Ecto neural progenitor cell (in vitro differentiated cells): Measurements from ENCODE around the gene RASA4.
"Not testable (repeated sequence)": the region's sequence is repeated elsewhere in the genome, so short reads cannot be mapped to it uniquely, and the experiment has no call there.

ENCODE experiments used
- DNase-seq: peaks from one replicate; pipeline ENCODE4 v3.0.0-alpha.2; 2018; ENCODE audit warnings: low spot score

RASA4 gene

GRCh38 chr7:102616507-102617125 is at the start of gene RASA4:
Gene RASA4 (minus strand): TSS chr7:102616756. CDS start chr7:102616689, 67 bp downstream.
- peak; percentile 57 for DNase-seq

GRCh38 chr7:102664765-102665164 is 48.2 kb upstream of the RASA4 start:
- DNase-seq = not testable (repeated sequence)

DNA sequence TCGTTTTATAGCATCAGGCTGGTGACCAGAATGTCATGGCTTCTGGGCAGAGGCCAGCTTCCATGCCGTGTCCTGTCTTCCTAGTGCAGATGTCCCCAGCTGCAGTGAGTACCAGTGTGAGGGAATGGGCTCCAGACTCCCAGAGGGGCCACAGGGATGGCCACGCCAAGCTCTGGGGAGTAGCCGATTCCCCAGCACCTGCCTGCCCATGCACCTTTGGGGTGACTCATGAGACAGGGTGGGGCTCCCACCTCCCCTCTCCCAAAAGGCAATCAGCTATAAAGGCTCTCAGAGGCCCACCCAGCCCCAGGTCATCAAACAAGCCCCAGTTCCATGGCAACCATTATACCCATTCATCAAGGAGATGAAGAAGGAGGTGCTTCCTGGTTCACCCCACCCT is 33.4 kb upstream of the RASA4 start, which contains the start of gene SPDYE2B:
SPDYE2B (plus strand) TSS at position 396 of the 400 bp plus-strand sequence. CDS start 2,030 bp downstream, outside the sequence.
- DNase-seq = not testable (repeated sequence)

DNA sequence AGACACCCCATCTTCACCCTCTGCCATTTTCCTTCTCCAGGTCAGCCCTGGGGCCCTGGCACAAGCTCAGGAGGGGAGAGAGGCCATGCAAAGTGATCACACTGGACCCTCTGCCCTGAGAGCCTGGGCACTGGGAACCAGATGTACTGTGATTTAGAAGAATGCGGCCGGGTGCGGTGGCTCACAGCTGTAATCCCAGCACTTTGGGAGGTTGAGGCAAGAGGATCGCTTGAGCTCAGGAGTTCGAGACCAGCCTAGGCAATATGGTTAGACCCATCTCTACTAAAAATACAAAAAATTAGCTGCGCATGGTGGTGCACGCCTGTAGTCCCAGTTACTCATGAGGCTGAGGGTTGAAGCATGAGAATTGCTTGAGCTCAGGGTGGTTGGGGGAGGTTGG is 31.3 kb upstream of the RASA4 start:
- DNase-seq = not testable (repeated sequence)

- DNase-seq = not testable (repeated sequence)
Observed at GRCh38 chr7:102643404-102643803, 26.8 kb upstream of the RASA4 start.

DNA sequence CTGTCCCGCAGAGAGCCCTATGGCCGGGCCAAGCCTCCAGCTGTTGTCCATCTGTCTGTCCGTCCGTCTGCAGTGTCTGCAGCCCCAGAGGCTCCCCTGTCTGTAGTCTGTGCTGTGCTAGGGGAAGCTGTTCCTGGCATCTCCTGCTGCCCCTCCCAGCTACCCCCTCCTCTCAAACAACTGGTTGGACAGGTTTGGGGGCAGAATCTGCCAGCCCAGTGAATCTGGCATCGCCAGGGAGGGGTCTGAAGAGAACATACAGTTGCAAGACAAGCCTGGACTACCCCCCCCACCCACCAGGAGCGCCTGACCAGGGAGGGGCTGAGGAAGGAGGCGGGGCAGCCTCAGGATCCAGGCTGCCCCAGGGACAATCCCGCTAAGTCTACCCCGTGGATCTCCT is 26.1 kb upstream of the RASA4 start, which contains the start of gene UPK3BL1:
UPK3BL1 (minus strand) TSS at position 101 of the 400 bp plus-strand sequence; CDS start at position 51, 50 bp downstream.
- DNase-seq = not testable (repeated sequence)

DNA sequence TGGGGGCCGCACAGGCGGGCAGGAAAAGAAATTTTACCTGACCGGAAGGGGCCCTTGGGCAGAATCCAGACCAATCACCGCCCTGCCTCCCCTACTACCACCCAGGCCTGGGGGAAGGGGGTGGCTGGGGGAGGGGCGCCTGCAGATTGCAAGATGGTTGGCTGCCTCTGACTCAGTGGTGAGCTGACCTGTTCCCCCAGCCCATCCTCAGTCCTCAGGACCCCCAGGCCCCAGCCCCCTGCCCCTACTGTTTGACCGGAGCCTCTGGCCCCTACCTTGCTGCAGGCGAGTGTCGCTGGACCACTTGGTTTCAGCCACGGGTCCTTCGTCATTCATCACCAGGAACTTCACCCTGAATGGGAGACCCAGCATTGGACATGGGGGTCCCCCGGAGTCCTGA is 22.3 kb upstream of the RASA4 start:
- peak; percentile 21 for DNase-seq

GRCh38 chr7:102636956-102637355 is 20.4 kb upstream of the RASA4 start:
- DNase-seq = not testable (repeated sequence)

- not testable (repeated sequence) for DNase-seq
Observed at GRCh38 chr7:102635354-102635753, 18.8 kb upstream of the RASA4 start.

- not testable (repeated sequence) for DNase-seq
Observed at GRCh38 chr7:102634299-102634698, 17.7 kb upstream of the RASA4 start.

DNA sequence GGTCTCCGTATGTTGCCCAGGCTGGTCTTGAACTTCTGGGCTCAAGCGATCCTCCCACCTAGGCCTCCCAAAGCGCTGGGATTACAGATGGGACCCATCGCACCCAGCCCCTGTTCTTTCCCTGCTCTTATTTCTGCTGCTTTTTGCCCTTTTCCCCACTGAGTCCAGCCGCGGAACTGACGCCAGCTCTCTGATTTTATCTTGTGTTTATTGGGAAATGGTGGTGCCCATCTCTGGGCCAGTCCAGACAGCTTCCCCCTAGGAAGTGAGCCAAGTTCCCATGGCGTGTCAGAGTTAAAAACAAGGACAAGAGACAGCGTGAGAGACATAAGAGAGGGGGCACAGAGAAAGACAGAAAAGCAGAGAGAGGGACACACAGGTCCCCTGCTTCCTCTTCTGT is 14.1 kb upstream of the RASA4 start:
- DNase-seq = not testable (repeated sequence)

DNA sequence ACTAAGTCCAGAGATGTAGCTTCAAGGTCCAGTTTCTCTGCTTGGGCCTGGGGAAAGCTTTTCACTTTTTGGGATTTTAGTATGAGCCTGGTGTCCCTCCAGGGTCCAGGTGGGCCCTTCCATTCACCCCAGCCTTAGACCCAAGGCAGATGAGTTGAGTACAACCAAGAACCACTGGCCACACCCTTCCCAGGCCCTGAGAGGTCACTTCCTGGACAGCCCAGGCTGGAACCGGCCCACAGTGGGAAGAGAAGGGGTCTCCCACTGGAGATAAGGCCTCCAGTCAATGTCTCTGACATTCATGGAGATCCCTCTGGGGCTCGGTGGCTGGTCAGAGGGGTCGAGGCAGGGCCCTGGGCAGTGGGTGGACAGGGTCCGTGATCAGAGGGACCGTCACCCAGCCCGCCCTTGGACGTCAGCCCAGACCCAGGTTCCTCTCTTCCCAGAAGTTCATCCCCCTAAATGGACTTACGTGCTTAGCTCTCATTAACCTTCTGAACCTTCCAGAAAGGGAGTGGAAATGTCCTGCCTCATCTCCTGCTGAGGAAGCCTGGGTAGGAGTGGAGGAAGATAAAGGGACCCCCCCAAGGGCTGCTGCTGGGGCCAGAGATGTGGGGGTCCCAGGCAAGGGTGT is 10.8 kb upstream of the RASA4 start:
- DNase-seq = not testable (repeated sequence)

GRCh38 chr7:102618122-102618521 is 1.6 kb upstream of the RASA4 start:
- DNase-seq = peak; percentile 17

- DNase-seq = not testable (repeated sequence)
Observed at GRCh38 chr7:102615930-102616329, 626 bp downstream of the RASA4 start.

DNA sequence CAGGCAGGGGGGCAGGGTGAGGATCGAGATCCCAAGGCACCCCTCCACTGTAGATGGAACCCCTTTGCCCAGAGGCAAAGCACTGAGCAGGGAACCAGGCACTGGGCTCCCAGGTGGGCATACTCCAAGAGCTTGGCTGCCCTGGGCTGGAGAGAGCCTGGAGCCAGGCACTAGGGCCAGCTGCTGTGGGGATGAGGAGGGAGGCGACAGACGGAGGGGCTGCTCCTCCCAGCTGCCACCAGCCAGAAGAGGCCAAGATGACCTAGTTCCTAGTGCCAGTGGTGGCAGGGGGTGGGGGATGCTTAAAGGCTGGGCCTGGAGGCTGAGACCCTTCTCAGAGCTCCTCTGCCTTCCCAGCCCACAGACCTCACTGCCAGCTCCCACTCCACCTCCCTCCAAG is 1.7 kb downstream of the RASA4 start:
- DNase-seq = not testable (repeated sequence)

- not testable (repeated sequence) for DNase-seq
Observed at GRCh38 chr7:102614346-102614697, 2.2 kb downstream of the RASA4 start.

DNA sequence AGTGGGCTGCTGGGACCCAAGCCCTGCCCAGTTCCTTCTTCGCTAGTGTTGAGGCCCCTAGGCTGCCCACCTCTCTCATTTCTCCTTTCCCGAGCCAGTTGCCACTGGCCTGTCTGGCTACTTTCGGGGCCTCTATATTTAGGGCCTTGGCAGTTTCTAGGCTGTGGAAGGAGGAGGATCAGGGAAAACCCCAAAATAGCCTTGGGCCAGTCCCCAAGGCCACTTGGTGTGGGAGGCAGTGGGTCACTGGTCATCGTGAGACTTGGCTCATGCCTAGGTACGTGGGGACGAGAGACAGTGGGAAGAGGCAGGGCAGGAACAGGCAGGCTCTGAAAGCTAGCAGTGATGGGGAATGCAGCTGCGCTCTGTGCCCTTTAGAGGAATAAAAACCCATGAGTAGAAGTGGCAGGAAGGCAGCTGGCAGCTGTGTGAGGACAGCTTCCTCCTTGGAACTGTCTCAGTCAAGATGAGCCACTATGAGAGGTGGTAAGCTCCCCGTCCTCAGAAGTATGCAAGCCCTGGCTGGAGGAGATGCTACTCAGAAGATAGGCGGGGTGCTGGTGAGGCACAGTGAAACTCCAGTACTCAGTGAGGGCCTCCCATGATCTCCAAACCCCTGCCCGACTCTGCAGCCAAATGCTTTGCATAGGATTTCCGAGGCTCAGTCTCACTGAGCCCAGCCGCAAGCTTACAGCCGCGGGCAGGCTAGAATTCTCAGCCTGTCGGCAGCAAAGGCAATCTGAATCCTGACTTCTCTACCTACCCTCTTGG is 2.8 kb downstream of the RASA4 start:
- DNase-seq = not testable (repeated sequence)

GRCh38 chr7:102611675-102612325 is 4.8 kb downstream of the RASA4 start:
- peak; percentile 69 for DNase-seq

DNA sequence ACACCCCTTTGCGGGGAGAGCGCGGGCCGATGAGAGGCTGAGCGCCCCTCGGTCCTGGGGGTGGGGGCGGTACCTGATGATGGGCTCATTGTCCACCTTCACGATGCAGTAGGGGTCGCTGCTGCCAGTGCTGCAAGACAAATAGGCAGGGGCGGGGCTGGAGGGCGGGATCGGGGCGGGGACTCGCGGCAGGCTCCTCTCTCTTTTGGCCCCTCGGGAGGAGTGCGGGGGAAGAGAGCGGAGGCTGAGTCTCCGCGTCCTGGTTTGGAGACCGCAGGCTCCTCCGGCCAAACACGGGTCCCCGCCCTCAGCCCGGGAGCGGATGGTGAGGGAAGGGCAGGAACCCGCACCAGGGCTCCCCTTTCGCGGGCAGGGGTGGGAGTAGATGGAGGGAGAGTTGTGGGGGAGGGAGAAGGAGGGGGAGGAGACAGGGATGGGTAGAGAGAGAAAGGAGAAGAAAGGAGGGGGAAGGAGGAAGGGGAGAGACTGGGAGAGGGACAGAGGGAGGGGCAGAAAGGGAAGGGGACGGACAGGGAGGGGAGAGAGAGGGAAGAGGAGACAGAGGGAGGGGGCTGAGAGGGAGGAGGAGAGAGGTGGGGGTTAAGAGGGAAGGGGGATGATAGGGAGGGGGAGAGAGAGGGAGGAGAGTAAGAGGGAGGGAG is 5.4 kb downstream of the RASA4 start:
- DNase-seq = not testable (repeated sequence)

GRCh38 chr7:102610441-102610840 is 6.1 kb downstream of the RASA4 start:
- DNase-seq = not testable (repeated sequence)

DNA sequence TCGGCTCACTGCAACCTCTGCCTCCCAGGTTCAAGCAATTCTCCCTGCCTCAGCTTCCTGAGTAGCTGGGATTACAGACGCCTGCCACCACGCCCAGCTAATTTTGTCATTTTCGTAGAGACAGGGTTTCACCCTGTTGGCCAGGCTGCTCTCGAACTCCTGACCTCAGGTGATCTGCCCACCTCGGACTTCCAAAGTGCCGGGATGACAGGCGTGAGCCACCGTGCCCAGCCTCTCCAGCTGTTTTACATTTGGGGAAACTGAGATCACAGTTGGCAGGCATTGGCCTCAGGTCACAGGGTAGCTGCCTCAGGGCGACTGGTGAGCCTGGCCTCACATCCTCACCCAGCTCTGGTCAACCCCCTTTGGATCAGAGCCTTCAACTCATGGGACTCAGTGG is 6.8 kb downstream of the RASA4 start:
- not testable (repeated sequence) for DNase-seq

GRCh38 chr7:102606848-102607247 is 9.7 kb downstream of the RASA4 start:
- not testable (repeated sequence) for DNase-seq
